ENCODE results near the gene GNA14.

GRCh38 chr9:77511525-77511924 is 136.6 kb downstream of the GNA14 start:
- TF ChIP-seq CTCF (IDR thresholded peaks at IDR 0.05) (no peak), MAZ (IDR thresholded peaks at IDR 0.05; ENCODE audit: borderline replicate concordance, low read depth, low read length) (no peak), POLR2A (IDR thresholded peaks at IDR 0.05; ENCODE audit: low read length) (no peak), MAX (IDR thresholded peaks at IDR 0.05) (no peak), EP300 (IDR thresholded peaks at IDR 0.05) (no peak), JUNB (IDR thresholded peaks at IDR 0.05) (no peak), EHMT2 (IDR thresholded peaks at IDR 0.05; ENCODE audit: low read depth) (no peak), NR3C1 (IDR thresholded peaks at IDR 0.05) (no peak)
